Measurements from ENCODE around the gene GATA6.
"Not testable (repeated sequence)": the region's sequence is repeated elsewhere in the genome, so short reads cannot be mapped to it uniquely, and the experiment has no call there.

Gene GATA6

DNA sequence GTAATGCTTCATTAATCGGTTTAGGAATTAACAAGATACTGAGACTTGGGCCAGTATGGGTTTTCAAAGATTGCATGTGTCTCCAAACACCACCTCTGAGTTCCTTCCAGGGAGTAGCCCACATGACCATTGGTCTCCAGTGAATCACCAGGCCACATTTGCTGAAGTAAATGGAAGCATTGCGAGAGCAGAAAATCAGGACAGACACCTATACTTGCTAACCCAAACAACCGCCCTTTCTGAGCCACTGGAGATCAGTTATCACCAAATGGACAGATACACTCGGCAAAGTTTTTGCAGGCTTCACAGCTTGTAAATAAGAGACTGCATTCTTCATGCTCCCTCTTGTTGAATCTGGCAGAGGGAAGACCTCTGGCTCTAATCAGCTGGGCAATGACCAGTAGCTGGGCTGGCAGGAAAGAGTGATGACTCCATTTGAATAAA is 40.9 kb downstream of the GATA6 start:
- DNase-seq: no peak

DNA sequence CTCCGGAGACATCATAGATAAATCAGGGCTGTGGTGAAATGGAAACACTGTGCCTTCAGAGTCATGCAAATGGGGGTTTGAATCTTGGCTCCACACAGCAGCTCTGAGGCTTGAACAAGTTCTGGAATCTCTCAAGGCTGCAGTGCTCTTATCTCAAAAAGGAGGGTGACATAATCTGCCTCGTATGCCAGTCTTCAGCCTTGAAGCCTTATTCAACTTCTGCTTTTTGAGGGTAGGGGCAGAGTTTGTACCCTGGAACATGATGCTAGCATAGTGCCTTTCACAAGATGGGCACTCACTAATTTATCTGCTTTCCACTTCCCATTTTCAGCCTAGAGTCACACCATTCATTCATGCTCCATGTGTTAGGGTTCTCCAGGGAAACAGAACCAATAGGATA is 42.3 kb downstream of the GATA6 start:
- no peak for DNase-seq

DNA sequence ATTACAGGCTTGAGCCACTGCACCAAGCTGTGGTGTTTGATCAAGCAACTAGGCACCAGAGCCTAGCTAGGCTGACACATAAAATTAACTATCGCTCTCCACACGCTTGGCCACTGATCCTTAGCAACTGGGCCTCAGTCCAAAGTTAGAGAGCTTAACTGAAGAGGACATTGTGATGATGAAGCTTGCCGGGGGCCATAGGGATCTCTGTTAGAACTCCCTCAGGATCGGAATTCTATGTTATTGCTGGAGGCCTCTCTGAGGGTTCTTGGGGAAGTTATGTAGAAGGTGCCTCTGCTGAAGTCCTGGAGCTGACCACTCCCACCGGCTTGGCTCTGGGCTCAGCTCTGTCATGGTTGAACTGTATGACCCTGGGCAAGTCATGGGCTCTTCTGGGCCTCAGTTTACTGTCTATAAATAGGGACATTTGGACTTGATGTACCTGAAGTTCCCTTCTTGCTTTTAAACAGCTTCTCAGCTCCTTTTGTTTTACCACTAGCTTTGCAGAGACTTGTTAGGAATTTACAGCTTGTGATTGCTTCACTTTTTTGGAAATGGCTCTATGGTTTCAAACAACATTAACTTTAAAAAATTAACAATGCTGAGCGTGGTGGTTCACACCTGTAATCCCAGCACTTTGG is 44.1 kb downstream of the GATA6 start:
- DNase-seq: no peak

DNA sequence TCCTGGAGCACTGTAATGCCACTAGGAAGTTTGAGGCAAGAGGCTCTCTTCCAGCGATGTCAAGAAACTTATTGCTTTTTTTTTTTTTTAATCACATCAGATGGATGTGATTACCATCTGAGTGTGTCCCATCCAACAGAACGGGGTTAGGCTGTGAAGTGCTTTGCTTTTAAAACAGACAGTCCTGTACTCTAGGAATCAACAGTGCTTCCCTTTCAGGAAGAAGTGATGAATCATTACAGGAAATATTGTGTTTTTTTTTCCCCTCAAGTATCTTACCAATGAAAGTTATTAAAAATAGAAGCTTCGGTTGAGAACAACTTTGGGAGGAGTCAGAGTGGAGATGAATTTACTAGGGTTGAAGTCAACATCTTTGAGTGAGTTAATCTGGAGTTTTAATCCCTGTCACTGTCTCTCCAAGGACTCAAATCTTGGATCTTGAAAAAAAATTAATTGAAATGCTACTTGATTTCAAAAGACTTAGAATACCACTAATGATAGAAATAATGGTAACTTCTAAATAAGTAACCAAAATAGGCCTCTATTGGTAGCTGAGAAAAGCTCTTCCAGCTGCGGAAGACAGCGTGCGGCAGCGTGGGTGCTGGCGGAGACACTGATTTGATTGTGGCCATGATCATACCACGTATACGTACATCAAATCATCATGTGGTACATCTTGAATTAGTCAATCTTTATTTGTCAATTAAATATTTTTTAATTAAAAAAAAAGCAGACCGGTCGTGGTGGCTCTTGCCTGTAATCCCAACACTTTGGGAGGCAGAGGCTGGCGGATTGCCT is 45.5 kb downstream of the GATA6 start:
- DNase-seq: no peak

DNA sequence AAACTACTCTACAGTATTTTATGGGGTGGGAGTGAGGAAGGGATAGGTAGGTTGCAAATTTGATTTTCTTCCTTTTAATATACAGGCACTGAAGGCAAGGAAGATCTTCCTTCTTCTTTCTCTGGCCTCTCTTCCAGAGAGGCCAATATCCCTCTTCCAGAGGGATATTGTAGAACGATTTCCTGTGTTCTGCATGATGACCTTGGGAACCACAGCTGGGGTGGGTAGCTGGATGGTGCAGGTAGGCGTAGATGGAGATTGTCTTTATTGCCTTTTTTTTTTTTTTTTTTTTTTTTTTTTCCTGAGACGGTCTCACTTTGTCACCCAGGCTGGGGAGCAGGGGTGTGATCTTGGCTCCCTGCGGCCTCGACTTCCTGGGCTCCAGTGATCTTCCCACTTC is 49.4 kb downstream of the GATA6 start:
- no peak for DNase-seq

DNA sequence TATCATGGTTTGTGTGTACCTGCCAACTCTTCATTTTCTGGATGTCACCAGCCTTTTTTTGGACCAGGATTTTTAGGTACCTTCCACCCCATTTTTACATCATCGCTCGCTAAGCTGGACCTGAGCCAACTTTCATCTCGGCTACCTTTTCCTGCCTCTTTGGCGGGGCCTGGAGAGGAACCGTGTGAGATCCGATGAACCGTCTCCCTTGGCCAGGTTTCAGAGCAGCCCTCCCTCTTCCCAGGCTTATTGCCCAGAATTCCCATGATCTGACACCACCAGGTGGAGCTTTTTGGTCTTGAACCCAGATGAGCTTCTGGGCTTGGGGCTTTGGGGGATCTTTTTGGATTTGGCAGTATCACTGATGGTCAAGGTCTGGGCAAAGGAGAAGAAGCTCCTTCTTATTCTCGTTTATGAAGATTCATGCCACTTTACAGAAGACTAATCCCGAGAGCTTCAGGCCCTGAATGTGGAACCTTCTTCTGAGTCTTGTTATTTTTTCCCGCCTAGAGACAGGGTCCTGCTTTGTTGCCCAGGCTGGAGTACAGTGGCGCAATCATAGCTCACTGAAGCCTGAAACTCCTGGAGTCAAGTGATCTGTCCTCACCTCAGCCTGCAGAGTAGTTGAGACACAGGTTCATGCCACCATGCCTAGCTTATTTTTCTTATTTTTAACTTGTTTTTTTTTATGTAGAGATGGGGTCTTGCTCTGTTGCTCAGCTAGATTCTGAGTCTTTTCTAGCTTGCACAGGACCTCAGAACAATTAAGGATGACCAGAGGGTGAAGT is 50.4 kb downstream of the GATA6 start:
- DNase-seq: no peak

DNA sequence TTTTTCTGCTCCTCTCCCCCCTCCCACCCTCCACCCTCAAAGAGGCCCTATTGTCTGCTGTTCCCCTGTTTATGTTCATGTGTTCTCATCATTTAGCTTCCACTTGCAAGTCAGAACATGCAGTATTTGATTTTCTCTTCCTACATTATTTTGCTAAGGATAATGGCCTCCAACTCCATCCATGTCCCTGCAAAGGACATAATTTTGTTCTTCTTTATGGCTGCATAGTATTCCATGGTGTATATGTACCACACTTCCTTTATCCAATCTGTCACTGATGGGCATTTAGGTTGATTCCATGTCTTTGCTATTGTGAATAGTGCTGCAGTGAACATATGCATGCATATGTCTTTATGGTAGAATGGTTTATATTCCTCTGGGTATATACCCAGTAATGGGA is 51.2 kb downstream of the GATA6 start:
- DNase-seq: not testable (repeated sequence)

DNA sequence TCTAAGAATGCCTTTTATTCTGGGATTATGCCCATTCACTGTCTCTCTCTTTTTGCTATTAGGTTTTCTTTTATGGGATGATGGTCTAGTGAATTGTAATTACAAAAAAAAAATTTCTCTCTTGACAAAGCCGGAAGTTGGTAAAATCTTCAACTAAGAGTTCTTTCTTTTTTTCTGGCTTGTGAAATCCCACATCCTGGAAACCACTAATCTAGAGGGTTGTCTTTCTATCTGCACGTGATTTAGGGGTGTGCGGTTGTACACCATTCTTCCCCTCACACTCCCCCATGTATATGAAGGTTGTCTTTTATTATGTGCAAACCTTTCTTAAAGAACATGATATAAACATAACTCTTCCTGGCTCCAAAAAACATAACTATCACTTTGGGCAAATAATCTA is 52.0 kb downstream of the GATA6 start:
- peak; percentile 63 for DNase-seq

DNA sequence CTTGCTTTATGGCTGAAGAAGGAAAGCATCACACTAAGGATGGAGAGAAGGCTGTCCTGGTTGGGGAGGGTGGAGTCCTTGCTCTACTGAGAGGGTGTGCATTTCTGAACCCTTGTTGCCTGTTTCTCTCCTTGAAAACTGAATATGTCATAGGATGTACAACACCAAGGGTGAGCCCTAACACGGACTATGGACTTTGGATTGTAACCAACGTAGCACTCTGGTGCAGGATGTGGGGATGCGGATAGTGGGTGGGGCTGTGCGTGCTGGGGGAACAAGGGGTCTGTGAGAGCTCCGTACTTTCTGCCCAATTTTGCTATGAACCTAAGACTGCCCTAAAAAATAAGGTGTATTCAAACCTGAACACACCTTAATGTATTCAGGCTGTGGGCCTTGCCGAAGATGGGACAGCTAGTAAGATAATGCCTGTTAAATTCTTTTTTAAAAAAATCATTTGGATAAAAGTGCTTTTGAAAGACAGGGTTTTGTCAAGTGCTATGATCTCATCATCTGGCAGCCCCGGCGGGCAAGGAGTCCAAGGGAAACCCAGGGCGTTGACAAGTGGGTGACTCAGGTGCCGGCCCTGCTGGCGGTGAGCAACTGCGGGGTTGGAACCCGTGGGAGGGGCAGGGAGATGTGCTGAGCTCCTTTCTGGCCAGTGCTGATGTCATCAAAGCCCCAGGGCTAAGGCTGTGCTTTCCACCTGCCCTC is 54.0 kb downstream of the GATA6 start:
- no peak for DNase-seq

DNA sequence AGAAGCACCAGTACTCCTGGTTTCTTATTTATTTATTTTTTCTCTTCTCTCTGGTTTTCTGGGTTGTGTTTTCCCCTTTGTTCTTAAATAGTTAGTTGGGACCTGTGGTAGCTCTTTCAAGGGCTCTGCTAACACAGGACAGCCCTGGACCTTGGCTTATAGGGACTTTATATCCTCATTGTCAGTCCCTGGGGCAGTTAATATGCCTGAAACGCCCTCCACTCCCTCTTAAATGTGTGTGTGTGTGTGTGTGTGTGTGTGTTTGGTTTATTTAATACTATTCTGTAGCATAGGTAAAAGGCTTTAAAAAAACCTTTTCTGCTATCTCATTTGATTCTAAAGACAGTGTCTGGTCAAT is 54.6 kb downstream of the GATA6 start:
- DNase-seq: no peak

DNA sequence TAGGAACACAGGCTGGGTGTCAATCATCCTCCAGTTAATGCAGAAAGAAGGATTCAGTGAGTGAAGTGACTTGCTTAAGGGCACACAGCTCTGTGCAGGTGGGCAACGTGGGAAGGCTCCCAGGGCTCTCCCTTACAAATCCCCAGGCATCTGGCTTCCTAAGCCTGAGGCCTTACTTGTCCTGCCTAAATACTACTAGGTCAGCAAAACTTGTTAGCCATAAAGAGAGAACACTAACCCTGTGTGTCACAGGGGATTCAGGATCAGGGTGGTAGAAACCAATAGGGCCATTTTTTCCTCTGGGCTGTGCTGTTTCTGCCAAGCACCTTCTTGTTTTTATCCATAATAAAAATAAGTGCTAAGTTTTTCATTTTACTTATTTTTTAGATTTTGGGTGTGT is 55.0 kb downstream of the GATA6 start:
- DNase-seq: no peak

DNA sequence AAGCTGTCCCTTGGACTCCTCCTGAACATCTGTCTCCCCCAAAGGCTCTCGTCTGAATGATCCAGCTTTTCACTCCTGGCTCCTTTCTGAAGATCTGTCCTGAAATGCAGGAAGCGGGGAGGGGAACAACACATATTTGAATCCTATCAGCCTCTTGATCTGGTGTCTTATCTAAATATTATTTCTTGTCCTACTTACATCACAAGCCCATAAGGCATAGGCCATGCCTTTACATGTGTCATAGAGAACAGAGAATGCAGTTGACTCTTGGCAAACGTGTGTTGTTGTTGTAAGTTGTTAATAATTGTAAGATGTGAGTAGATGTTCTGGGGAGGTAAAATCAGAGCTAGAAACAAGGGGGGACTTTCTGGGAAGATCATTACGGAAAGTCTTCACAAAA is 57.4 kb downstream of the GATA6 start:
- DNase-seq: no peak

DNA sequence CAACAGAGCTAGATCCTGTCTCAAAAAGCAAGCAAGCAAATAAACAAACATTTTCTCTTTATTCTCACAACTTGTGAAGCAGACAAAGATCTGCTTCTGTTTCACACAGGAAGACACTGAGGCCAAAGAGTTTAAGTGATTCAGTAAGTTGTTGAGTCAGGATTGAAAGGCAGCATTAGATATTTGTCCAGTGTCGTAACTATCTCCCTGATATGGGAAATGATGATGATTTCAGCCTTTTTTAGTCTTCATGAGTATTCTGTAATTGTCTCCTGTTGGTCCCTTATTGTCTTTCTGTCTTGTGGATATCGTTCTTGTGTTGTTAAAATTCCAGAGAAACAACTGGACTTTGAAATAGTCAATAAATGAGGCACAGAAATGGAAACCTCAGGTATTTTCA is 59.6 kb downstream of the GATA6 start:
- no peak for DNase-seq

DNA sequence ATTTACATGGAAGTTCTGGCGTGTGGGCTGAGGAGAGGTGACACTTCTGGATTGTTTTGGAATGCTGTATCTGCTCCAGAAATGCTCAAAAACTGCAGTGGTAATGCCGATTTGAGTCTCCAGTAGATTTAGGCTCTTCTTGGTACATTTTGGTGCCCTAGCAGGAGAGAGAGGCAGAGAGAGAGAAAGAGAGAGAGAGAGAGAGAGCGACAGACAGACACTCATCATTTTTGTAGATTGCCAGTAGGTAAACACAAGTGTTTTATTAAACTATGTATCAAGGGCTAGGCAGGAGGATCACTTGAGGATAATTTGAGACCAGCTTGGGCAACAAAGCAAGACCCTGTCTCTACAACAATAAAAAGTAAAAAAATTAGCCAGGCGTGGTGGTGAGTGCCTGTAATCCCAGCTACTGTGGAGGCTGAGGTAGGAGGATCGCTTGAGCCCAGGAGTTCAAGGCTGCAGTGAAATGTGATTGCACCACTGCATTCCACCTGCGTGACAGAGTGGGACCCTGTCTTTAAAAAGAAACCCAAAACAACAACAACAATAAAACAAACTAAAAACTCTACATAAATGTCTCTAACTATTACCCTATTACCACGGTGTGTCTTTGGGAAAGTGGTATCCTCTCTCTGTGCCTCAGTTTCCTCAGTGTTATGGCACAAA is 60.2 kb downstream of the GATA6 start:
- DNase-seq: no peak

DNA sequence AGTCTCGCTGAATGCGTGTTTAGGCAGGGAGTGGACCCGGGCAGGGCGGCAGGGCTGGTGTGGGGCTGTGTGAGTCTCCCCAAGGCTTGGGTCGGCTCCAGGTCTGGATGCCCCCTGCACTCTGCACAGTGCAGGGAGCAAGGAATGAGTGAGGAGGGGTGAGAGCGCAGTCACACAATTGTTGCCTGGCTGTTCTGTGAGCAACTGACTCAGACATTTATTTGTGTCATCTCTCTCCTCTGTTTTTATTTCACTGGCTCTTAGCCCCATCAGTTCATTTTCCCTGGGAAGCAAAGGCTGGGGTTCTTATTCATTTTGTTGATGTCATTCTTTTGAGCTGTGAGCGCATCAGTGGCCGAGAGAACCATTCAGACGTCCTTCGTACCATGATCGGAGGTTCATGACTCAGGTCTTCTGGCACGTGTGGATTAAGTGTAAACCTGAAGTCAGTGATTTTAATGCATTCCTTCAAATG is 61.1 kb downstream of the GATA6 start:
- DNase-seq: no peak

DNA sequence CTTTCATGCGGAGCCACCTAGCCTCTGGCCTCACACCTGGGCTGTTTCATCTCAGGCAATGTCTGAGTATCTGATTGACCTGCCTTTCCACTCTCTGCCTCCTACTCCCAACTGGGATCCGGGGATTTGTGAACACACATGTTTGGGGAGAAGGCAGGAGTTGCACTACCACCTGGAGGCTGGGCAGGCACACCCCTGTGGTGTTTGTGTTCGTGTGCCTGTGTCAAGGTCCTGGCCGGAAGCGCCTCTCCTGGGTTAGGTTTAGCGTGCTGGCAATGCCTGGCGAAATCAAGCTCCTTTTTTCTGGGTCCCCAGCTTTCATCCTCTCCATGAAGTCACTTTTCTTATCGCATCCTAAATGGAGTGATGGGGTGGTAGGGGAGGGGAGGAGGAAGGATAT is 63.9 kb downstream of the GATA6 start:
- no peak for DNase-seq

DNA sequence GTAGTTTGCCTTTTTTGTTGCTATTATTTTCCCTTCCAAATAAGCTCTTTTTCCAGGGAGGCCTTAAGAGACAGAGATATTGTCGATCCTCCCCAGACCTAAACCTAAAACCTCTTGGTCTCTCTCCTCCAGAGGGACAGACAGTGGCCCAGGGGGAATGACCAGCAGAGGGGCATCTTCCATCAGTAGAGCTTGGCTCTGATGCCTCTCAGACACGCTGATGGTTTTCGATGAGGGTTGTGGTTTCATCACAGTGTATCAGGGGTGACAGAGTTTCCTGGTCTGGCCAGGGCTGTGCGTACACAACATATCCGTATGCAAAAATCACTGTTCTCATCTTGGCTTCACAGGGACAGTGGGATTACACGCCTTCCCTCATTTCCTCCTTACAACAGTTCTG is 68.6 kb downstream of the GATA6 start:
- no peak for DNase-seq

DNA sequence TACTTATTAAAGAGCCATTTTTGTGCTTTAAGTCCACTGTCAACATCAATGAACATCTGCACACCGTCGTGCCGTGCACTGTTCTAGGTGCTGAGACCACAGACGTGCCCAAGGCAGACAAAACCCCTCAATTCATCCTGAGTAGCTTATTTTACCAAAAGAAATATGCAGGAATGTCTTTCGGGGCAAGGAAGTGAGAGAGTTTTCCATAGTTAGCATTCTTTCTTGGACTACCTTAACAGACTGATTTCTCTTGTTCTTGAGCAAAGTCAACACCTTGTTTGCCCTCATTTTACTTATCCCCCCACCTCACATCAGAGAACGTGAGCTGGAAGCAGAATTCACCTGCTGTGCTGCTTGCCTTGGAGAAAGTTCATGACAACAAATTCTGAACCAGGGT is 69.3 kb downstream of the GATA6 start:
- no peak for DNase-seq

DNA sequence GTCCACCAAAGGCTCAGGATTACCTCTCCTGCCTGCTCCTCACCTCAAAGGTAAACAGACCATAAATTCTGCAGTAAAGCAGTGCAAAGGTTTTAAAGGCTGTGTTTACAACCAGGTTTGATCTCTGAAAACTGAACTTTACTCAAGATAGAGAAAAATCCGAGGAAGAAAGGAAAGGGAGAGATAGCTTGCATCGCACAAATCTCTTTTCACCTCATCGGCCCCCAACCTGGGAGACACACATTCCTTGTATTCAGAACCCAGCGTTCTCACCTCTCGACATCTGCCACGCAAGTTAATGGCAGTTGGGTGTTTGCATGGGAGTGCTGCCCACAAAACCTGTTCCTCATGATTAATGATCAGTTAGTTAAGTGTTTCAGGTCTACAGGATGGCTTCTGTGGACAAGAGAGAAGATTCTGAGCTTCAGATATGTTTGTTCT is 72.6 kb downstream of the GATA6 start:
- DNase-seq: no peak

DNA sequence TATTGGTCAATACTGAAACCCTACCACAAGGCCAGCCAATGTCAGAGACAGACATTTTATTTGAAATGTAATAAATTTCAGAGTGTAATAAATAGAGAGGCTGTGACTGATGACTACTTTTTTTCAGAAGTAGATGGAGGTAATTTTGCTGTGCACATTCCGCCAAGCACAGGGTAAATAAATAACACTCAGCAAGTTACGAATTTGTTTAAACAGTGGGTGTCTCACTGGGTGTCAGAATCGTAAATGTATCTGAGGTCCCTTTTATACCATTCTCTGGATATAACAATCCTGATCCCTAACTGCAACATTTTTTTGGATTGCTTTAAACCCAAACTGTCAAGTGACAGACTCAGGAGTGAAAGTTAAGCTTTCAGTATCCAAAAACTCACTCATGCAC is 74.1 kb downstream of the GATA6 start:
- no peak for DNase-seq

DNA sequence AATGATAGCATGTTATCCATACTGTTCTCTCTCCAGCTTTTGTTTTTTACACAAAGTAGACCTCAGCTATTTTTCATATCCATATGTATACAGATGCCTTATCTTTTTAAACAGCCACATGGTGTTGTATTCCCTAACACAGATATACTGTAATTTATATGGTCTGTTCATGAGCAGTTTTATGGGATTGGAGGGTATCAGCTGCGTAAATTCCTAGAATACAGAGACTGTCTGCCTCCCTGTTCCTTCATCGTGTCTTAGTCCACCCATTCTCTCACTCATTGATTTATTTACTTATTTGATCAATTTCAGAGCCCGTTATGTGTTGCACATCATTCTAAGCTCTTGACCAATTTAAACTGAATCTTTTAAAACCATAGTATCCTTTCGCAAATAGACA is 80.6 kb downstream of the GATA6 start:
- no peak for DNase-seq

DNA sequence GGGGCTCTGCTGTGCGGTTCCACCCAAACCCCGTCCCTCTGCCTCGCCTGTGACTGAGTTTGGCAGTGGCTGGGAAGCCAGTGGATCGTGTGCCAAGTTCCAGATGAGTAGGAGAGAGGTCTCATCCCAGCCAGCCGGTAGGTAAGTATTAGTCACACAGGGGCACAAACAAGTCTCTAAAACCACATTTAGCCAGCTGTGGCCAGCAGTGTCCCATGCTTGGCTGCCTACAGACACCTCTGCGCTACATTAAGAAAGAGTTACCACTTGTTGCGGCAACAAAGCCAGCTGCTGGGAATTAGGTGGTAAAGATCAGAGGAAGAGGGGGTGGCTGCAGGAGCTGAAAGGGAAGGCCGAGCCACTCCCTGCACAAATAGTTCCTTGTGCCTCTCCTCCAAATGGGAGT is 81.2 kb downstream of the GATA6 start:
- no peak for DNase-seq
